Stimulated activated CD4-positive, alpha-beta T cell treated with anti-CD3 and anti-CD28 coated beads, Interleukin-15, amount 100 ng/mL, for 48 hours (primary cell): ENCODE measurements around the gene DRAM2.
"Not testable (repeated sequence)": the region's sequence is repeated elsewhere in the genome, so short reads cannot be mapped to it uniquely, and the experiment has no call there.

Source experiments
- DNase-seq, 2 donors: peaks; one replicate each; pipeline ENCODE4 v3.0.0-alpha.2; 2020; ENCODE audit warnings: low read depth in 2 of 2

Gene DRAM2

DNA sequence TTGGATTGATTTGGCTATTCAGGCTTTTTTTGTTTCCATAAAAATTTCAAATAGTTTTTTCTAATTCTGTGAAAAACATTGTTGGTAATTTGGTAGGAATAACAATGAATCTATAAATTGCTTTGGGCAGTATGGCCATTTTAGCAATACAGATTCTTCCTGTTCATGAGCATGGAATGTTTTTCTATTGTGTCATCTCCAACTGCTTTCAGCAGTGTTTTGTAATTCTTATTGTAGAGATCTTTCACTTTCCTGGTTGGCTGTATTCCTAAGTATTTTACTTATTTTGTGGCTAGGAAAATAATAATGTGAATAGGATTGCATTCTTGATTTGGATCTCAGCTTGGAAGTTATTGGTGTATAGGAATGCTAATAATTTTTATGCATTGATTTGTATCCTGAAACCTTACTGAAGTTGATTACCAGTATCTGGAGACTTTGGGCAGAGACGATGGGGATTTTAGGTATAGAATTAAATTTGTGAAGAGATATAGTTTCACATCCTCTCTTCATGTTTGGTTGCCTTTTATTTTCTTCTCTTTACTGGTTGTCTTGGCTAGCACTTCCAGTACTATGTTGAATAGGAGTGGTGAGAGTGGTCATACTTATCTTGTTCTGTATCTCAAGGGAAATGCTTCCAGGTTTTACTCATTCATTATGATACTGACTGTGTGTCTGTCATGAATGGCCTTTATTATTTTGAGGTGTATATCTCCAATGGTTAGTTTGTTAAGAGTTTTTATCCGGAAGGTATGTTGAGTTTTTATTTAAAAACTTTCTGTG is 57.3 kb downstream of the DRAM2 start:
- DNase-seq = no peak

DNA sequence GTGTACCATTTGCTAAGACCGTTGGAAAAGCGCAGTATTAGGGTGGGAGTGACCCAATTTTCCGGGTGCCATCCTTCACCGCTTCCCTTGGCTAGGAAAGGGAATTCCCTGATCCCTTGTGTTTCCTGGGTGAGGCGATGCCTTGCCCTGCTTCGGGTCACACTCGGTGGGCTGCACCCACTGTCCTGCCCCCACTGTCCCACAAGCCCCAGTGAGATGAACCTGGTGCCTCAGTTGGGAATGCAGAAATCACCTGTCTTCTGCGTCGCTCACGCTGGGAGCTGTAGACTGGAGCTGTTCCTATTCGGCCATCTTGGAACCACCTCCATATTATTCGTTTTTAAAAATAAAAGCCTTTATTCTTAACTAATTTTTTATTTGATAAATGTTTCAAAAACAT is 60.6 kb downstream of the DRAM2 start:
- DNase-seq = not testable (repeated sequence)

DNA sequence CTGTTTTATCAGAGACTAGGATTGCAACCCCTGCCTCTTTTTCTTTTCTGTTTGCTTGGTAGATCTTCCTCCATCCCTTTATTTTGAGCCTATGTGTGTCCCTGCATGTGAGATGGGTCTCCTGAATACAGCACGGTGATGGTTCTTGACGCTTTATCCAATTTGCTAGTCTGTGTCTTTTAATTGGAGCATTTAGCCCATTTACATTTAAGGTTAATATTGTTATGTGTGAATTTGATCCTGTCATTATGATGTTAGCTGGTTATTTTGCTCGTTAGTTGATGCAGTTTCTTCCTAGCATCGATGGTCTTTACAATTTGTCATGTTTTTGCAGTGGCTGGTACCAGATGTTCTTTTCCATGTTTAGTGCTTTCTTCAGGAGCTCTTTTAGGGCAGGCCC is 62.6 kb downstream of the DRAM2 start:
- not testable (repeated sequence) for DNase-seq
